T-helper 17 cell (primary cell): ENCODE data around the gene GANAB. TPM values are rescaled to one million over a fixed set of nuclear protein-coding genes. Genes with fewer than 3 reads are reported as not detected.
"Not testable (repeated sequence)": the region's sequence is repeated elsewhere in the genome, so short reads cannot be mapped to it uniquely, and the experiment has no call there.

Experiments used
- ATAC-seq: fragments of 150-1000 bp; cut with Tn5 transposase; 2 replicates; pipeline ENCODE4 v1.10.0; 2021; ENCODE audit warnings: mild to moderate bottlenecking, moderate library complexity
- DNase-seq, 3 donors: peaks; one replicate each; pipeline versions ENCODE4 v3.0.0 to v3.0.0-alpha.2; 2020 to 2021
- H3K9me3 ChIP-seq: one replicate; pipeline ENCODE4 v1.7.0; 2013; ENCODE audit warnings: low read length, mild to moderate bottlenecking; ENCODE audit not compliant: control insufficient read depth, poor library complexity, severe bottlenecking
- H3K27ac Mint-ChIP-seq: one replicate; pipeline ENCODE4 v1.8.0; 2022; ENCODE audit warnings: mild to moderate bottlenecking, moderate library complexity, mixed read lengths
- H3K27me3 Mint-ChIP-seq: one replicate; pipeline ENCODE4 v1.8.0; 2022; ENCODE audit warnings: mixed read lengths
- H3K36me3 Mint-ChIP-seq: one replicate; pipeline ENCODE4 v1.8.0; 2022; ENCODE audit warnings: low read depth, mixed read lengths
- H3K4me1 Mint-ChIP-seq: one replicate; pipeline ENCODE4 v1.8.0; 2022; ENCODE audit warnings: mild to moderate bottlenecking, mixed read lengths
- H3K4me3 Mint-ChIP-seq: one replicate; pipeline ENCODE4 v1.8.0; 2022; ENCODE audit warnings: mild to moderate bottlenecking, moderate library complexity, mixed read lengths
- total RNA-seq, 4 donors: library from RNA in 2 of 4; stranded (reverse) in 2 of 4; gene quantifications; one replicate each; pipeline ENCODE4 v1.2.3 and lab custom pipeline; 2022 to 2026

The GANAB gene
- total RNA-seq: 100 to 1,000 TPM; 168 to 179 TPM
- 148 to 196 reads per million in 2 donors for total RNA-seq (lab: John Stamatoyannopoulos, UW)

- peak; percentile 99 for ATAC-seq
- peak; percentile 94 to 98 (median 97) for DNase-seq
- Mint-ChIP-seq H3K36me3 (no peaks in the 10 kb centered on the region), H3K4me3 (peak within 1 kb of the TSS; percentile 98), H3K27me3 (no peaks in the 10 kb centered on the region), H3K4me1 (peaks cover 13% of the 10 kb centered on the region), H3K27ac (peak within 1 kb of the TSS; percentile 96)
- no peaks in the 10 kb centered on the region for H3K9me3 ChIP-seq
Observed at GRCh38 chr11:62645946-62646824, at the start of gene GANAB. Gene GANAB (minus strand): TSS chr11:62646613. CDS start chr11:62646599, 14 bp downstream.

- Mint-ChIP-seq H3K4me1 (peaks cover 7% of the 10 kb centered on the region), H3K36me3 (peaks cover 3% of the 10 kb centered on the region), H3K27me3 (no peaks in the 10 kb centered on the region), H3K27ac (no peak overlapping the region), H3K4me3 (no peak overlapping the region)
- DNase-seq (peak; percentile 59 to 70 (median 61)), ATAC-seq (peak; percentile 84)
- no peaks in the 10 kb centered on the region for H3K9me3 ChIP-seq
Observed at GRCh38 chr11:62694455-62695167, 48.2 kb upstream of the GANAB start.

- not testable (repeated sequence) for H3K4me1 Mint-ChIP-seq, H3K27me3 Mint-ChIP-seq, H3K4me3 Mint-ChIP-seq, H3K9me3 ChIP-seq, DNase-seq, H3K27ac Mint-ChIP-seq, ATAC-seq, H3K36me3 Mint-ChIP-seq
Observed at GRCh38 chr11:62693624-62694023, 47.2 kb upstream of the GANAB start.

- H3K36me3 Mint-ChIP-seq: peaks cover 3% of the 10 kb centered on the region
- H3K4me3 Mint-ChIP-seq: no peak within 1 kb of the TSS
- no peak within 1 kb of the TSS for H3K27ac Mint-ChIP-seq
- no peaks in the 10 kb centered on the region for H3K27me3 Mint-ChIP-seq
- DNase-seq: no peak
- H3K4me1 Mint-ChIP-seq: peaks cover 4% of the 10 kb centered on the region
- no peak for ATAC-seq
- no peaks in the 10 kb centered on the region for H3K9me3 ChIP-seq
Observed at GRCh38 chr11:62689421-62690183, 43.2 kb upstream of the GANAB start, which contains the start of gene LRRN4CL. Gene LRRN4CL (minus strand): TSS chr11:62689530. CDS start chr11:62688508, 1,022 bp downstream.

GRCh38 chr11:62688491-62688890, 42.1 kb upstream of the GANAB start:
- DNase-seq: no peak
- H3K9me3 ChIP-seq: no peaks in the 10 kb centered on the region
- Mint-ChIP-seq H3K27ac (no peak overlapping the region), H3K27me3 (no peaks in the 10 kb centered on the region), H3K36me3 (peaks cover 3% of the 10 kb centered on the region), H3K4me3 (no peak overlapping the region), H3K4me1 (peaks cover 4% of the 10 kb centered on the region)
- ATAC-seq: no peak

- Mint-ChIP-seq H3K4me3 (no peak overlapping the region), H3K27me3 (no peaks in the 10 kb centered on the region), H3K4me1 (peaks cover 4% of the 10 kb centered on the region), H3K36me3 (peaks cover 3% of the 10 kb centered on the region), H3K27ac (no peak overlapping the region)
- ATAC-seq (no peak), DNase-seq (no peak)
- no peaks in the 10 kb centered on the region for H3K9me3 ChIP-seq
Observed at GRCh38 chr11:62687508-62688396, 41.3 kb upstream of the GANAB start.

- peaks cover 2% of the 10 kb centered on the region for H3K36me3 Mint-ChIP-seq
Observed at GRCh38 chr11:62682518-62682917, 36.1 kb upstream of the GANAB start.

GRCh38 chr11:62680825-62681240, 34.4 kb upstream of the GANAB start:
- DNase-seq (no peak), ATAC-seq (peak; percentile 72)
- Mint-ChIP-seq H3K27me3 (no peaks in the 10 kb centered on the region), H3K4me3 (peak overlapping the region; percentile 45), H3K36me3 (peaks cover 2% of the 10 kb centered on the region), H3K4me1 (peaks cover 28% of the 10 kb centered on the region), H3K27ac (peak overlapping the region; percentile 97)
- no peaks in the 10 kb centered on the region for H3K9me3 ChIP-seq

More at GRCh38 chr11:62682518-62682917, 36.1 kb upstream of the GANAB start:
- H3K27ac Mint-ChIP-seq: no peak overlapping the region
- no peaks in the 10 kb centered on the region for H3K9me3 ChIP-seq
- ATAC-seq (no peak), DNase-seq (no peak)
- H3K4me1 Mint-ChIP-seq: peaks cover 17% of the 10 kb centered on the region
- no peaks in the 10 kb centered on the region for H3K27me3 Mint-ChIP-seq
- H3K4me3 Mint-ChIP-seq: no peak overlapping the region

GRCh38 chr11:62678770-62679696, 32.6 kb upstream of the GANAB start, which contains the start of gene UBXN1:
Gene UBXN1 (minus strand): TSS chr11:62679073. CDS start chr11:62678923, 150 bp downstream.
- no peaks in the 10 kb centered on the region for H3K27me3 Mint-ChIP-seq
- peak; percentile 64 to 75 (median 69) for DNase-seq
- peak within 1 kb of the TSS; percentile 91 for H3K4me3 Mint-ChIP-seq
- peak within 1 kb of the TSS; percentile 97 for H3K27ac Mint-ChIP-seq
- peak; percentile 84 for ATAC-seq
- H3K4me1 Mint-ChIP-seq: peaks cover 31% of the 10 kb centered on the region
- H3K9me3 ChIP-seq: no peaks in the 10 kb centered on the region
- peaks cover 5% of the 10 kb centered on the region for H3K36me3 Mint-ChIP-seq

- Mint-ChIP-seq H3K27ac (peak overlapping the region; percentile 97), H3K27me3 (no peaks in the 10 kb centered on the region), H3K4me3 (peak overlapping the region; percentile 91), H3K36me3 (peaks cover 5% of the 10 kb centered on the region), H3K4me1 (peaks cover 31% of the 10 kb centered on the region)
- H3K9me3 ChIP-seq: no peaks in the 10 kb centered on the region
- ATAC-seq (no peak), DNase-seq (no peak)
Observed at GRCh38 chr11:62678433-62678769, 32.0 kb upstream of the GANAB start.

GRCh38 chr11:62677714-62678113, 31.3 kb upstream of the GANAB start:
- no peak for DNase-seq
- H3K9me3 ChIP-seq: no peaks in the 10 kb centered on the region
- Mint-ChIP-seq H3K27ac (peak overlapping the region; percentile 97), H3K27me3 (no peaks in the 10 kb centered on the region), H3K4me1 (peaks cover 33% of the 10 kb centered on the region), H3K36me3 (peaks cover 5% of the 10 kb centered on the region), H3K4me3 (peak overlapping the region; percentile 91)
- no peak for ATAC-seq
